G401 (cell line): ENCODE data around the gene ARRDC3. TPM values are rescaled to one million over a fixed set of nuclear protein-coding genes. Genes with fewer than 3 reads are reported as not detected.
A peak's percentile ranks its signal among the peaks of the same experiment; 100 is the strongest.
"Not testable (repeated sequence)": the region's sequence is repeated elsewhere in the genome, so short reads cannot be mapped to it uniquely, and the experiment has no call there.

Experiments
- DNase-seq: peaks from one replicate; pipeline ENCODE4 v3.0.0-alpha.2; 2015; ENCODE audit warnings: low spot score
- in situ Hi-C: cut with HindIII; loops from 2 replicates; pipeline ENCODE4 v1.10.0; 2016; ENCODE audit warnings: low sequenced_read_pairs, mixed read lengths
- total RNA-seq: library from RNA; depleted of rRNA; stranded (reverse); fragments of >200 nt; shearing (Covaris generic); gene quantifications from 2 replicates; pipeline ENCODE4 v1.2.3, GENCODE V29; 2014

Gene ARRDC3
- total RNA-seq, 1 experiment from 2014 or later, result 18.5 TPM

- in situ Hi-C loops, result no loop called here
These were observed 17.6 kb downstream of the ARRDC3 start for GRCh38 chr5:91365498-91365897.

DNA sequence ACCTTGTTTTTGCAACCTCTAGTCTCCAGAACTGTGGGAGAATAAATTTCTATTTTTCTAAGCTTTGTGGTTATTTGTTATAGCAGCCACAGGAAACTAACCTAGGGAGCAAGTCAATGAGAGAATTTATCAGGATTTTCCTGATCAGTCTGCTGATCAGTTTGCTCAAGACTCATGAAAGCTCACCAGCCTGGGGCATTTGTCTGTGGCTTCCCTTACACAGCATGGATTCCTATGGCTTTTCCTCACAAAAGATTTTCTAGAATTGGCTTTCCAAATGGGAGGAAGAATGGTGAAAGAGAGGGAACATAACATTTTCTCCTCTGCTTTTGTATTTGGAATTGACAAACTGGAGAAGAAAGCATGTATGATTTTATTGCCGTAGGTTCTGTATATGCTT is 20.2 kb downstream of the ARRDC3 start:
- in situ Hi-C loops, result no loop called here

More at GRCh38 chr5:91365498-91365897, 17.6 kb downstream of the ARRDC3 start:
- no peak for DNase-seq

GRCh38 chr5:91361790-91362189 is 21.3 kb downstream of the ARRDC3 start:
- no peak for DNase-seq
- in situ Hi-C loops, result no loop called here

More for the DNA sequence above, 20.2 kb downstream of the ARRDC3 start:
- DNase-seq, result no peak

DNA sequence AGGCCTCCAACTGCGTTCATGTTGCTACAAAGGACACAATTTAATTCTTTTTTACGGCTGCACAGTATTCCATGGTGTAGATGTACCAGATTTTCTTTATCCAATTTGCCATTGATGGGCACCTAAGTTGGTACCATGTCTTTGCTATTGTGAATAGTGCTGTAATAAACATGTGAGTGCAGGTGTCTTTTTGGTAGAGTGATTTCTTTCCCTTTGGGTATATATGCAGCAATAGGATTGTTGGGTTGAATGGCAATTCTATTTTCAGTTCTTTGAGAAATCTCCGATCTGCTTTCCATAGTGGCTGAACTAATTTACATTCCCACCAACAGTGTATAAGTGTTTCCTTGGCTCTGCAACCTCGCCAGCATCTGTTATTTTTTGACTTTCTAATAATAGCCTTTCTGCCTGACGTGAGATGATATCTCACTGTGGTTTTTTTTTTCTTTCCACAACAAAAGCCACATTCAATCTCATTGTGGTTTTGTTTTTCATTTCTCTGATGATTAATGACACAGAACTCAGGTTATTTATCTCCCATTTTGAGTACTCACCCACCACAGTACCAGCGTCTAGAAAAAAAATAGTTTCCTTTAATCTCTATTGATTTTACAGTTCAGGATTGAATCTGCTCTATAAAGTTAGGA is 21.9 kb downstream of the ARRDC3 start:
- in situ Hi-C loops, result no loop called here

GRCh38 chr5:91359962-91360609 is 23.0 kb downstream of the ARRDC3 start:
- in situ Hi-C loops, result no loop called here
- DNase-seq, result no peak

More for the DNA sequence above, 21.9 kb downstream of the ARRDC3 start:
- DNase-seq, result no peak

DNA sequence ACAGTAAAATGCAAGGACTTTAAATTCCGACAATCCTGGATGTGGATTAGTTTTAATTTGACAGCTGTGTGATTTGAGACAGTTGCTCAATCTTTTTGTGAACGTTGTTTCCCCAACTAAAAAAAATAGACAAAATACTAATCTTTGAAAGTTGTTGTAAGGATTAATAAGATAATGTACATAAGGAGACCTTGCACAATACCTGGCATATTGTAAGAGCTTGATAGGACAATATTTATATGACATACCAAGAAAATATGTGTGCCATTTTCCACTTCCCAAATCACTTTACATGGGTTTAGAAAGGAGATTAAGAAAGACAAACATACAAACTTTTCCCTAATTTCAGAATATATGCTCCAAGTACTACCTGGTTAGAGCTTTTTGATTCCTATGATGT is 25.3 kb downstream of the ARRDC3 start:
- DNase-seq, result peak; percentile 27
- in situ Hi-C loops, result no loop called here

DNA sequence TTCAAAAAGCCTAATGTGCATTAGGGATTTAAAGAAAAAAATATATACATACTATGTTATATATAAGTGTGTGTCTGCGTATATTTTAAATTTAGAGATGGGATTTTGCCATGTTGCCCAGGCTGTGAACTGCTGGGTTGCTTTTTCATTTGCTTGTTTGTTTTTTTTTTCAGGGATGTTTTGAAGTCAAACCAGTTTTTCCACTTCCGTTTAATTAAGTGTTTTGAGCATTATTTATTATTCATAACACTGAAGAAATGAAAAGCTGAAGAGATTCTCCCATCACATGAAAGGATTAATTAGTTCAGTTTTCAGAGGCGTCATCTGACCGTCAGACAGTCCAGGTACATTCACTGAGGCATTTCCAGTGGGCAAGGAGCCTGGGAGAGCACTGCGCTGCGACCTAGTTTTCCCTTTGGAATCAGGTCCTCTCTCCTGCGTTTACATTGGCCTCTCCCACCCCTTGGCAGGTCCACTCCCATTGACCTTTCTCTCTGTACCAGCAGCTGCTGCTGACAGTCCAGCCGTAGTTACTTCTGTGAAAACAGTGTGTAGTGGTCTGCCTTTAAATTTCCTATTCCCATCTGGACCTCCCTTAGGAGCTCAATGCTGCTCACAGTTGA is 26.0 kb downstream of the ARRDC3 start:
- in situ Hi-C loops, result no loop called here
- DNase-seq, result peak; percentile 94

DNA sequence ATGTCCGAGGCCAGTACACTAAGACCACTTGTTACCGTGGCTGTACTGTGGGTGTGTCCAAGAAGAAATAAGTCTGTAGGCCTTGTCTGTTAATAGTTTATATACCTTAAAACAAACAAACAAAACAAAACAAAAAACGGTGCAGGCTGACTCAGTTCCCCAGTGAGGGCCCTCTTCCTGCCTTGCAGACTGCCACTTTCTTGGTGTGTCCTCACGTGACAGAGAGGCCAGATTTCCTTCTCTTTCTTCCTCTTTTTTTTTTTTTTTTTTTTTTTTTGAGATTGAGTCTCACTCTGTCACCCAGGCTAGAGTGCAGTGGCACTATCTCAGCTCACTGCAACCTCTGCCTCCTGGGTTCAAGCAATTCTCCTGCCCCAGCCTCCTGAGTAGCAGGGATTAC is 28.2 kb downstream of the ARRDC3 start:
- DNase-seq, in situ Hi-C loops: not testable (repeated sequence)

GRCh38 chr5:91352831-91353695 is 30.1 kb downstream of the ARRDC3 start:
- in situ Hi-C loops, result no loop called here
- no peak for DNase-seq

GRCh38 chr5:91345461-91345860 is 37.7 kb downstream of the ARRDC3 start:
- DNase-seq, result no peak
- in situ Hi-C loops, result no loop called here

DNA sequence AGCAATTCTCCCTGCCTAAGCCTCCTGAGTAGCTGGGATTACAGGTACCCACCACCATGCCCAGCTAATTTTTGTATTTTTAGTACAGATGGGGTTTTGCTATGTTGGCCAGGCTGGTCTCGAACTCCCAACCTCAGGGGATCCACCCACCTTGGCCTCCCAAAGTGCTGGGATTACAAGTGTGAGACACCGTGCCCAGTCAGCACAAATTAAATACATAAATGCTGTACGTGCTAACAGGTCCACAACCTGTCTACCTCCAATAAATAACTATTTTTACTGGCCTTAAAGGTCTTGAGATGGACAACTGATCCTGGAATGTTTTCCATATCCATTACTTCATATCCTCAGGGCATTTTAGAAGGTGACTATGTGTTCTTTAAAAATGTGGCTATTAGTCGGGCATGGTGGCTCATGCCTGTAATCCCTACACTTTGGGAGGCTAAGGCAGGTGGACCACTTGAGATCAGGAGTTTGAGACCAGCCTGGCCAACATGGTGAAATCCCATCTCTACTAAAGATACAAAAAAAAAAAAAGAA is 38.4 kb downstream of the ARRDC3 start:
- DNase-seq, in situ Hi-C loops: not testable (repeated sequence)

DNA sequence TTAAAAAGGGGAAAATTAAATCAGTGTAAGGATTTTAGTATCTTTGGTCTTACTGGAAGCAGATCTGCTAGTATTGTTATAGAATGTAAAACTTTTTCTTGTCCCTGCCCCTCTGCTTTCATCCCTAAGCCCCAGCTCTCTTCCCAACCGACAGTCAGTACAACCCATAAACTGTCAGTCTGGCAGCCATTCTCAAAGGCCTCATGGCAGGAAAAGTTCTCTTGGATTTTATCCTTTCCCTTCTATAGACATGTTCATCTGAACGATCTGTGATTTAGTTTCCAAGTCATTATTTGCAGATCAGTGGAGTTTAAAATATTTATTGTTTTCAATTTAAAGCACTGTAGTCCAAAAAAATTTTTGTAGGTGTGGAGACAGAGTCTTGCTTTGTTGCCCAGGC is 39.2 kb downstream of the ARRDC3 start:
- in situ Hi-C loops, result no loop called here
- DNase-seq, result no peak

GRCh38 chr5:91342931-91343330 is 40.2 kb downstream of the ARRDC3 start:
- DNase-seq, in situ Hi-C loops: not testable (repeated sequence)

DNA sequence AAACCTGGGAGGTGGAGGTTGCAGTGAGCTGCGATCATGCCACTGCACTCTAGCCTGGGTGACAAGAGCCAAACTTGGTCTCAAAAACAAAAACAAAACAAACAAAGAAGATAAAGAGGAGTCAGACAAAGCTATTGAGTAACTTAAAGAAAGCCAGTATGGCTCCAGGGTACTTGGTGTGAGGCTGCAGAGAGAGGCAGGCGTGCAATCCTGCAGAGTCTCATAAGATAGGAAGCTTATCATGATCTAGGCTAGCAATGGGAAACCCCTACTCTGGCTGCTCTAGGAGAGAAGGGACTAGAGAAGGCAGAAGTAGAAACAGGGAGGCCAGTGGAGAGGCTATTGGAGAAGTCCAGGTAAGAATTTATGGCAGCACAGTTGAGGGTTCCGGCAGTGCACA is 42.0 kb downstream of the ARRDC3 start:
- DNase-seq, result no peak
- in situ Hi-C loops, result no loop called here

- in situ Hi-C loops, result no loop called here
- no peak for DNase-seq
These were observed 42.6 kb downstream of the ARRDC3 start for GRCh38 chr5:91340532-91340931.

- in situ Hi-C loops, result no loop called here
- no peak for DNase-seq
These were observed 43.9 kb downstream of the ARRDC3 start for GRCh38 chr5:91339063-91339705.

GRCh38 chr5:91332267-91333045 is 50.7 kb downstream of the ARRDC3 start:
- no peak for DNase-seq
- in situ Hi-C loops, result no loop called here

DNA sequence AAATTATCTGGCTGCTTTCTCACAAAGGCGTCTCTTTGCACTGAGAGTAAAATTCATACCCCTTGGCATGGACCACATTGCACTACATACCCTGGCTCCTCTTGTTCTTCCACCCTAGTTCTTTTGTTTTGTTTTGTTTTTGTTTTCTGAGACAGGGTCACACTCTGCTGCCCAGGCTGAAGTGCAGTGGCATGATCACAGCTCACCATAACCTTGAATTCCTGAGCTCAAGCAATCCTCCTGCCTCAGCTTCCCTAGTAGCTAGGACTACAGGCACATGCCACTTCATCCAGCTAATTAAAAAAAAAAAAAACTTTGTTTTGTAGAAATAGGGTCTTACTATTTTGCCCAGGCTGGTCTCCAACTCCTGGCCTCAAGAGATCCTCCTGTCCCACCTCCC is 51.4 kb downstream of the ARRDC3 start:
- no peak for DNase-seq
- in situ Hi-C loops, result no loop called here
